ENCODE results near the gene JUND. TPM values are rescaled to one million over a fixed set of nuclear protein-coding genes. Genes with fewer than 3 reads are reported as not detected.

Gene JUND
- total RNA-seq, 1 experiment from 2014 or later = 128 TPM

DNA sequence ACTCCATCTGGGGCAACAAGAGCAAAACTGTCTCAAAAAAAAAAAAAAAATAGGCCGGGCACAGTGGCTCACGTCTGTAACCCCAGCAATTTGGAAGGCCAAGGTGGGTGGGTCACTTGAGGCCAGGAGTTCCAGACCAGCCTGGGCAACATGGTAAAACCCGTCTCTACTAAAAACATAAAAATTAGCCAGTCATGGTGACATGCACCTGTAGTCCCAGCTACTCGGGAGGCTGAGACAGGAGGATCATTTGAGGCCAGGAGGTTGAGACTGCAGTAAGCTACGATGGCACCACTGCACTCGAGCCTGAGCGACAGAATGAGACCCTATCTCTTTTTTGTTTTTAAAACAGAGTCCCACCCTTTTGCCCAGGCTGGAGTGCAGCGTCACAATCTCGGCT, 11.1 kb downstream of the JUND start:
- no peak for TF ChIP-seq EZH2 (IDR thresholded peaks at IDR 0.05; ENCODE audit: borderline replicate concordance, low read depth, low read length, poor library complexity, severe bottlenecking)
- TF ChIP-seq, protein P1, sequence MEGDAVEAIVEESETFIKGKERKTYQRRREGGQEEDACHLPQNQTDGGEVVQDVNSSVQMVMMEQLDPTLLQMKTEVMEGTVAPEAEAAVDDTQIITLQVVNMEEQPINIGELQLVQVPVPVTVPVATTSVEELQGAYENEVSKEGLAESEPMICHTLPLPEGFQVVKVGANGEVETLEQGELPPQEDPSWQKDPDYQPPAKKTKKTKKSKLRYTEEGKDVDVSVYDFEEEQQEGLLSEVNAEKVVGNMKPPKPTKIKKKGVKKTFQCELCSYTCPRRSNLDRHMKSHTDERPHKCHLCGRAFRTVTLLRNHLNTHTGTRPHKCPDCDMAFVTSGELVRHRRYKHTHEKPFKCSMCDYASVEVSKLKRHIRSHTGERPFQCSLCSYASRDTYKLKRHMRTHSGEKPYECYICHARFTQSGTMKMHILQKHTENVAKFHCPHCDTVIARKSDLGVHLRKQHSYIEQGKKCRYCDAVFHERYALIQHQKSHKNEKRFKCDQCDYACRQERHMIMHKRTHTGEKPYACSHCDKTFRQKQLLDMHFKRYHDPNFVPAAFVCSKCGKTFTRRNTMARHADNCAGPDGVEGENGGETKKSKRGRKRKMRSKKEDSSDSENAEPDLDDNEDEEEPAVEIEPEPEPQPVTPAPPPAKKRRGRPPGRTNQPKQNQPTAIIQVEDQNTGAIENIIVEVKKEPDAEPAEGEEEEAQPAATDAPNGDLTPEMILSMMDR (conservative IDR thresholded peaks at IDR 0.05; ENCODE audit: low read depth, low read length) = no peak
- Histone ChIP-seq H3K4me3 (ENCODE audit: low read depth, low read length, poor library complexity, severe bottlenecking) (no peak overlapping the region), H3K4me1 (ENCODE audit: insufficient read depth, low read length, poor library complexity, severe bottlenecking) (no peaks in the 10 kb centered on the region), H3K36me3 (ENCODE audit: insufficient read depth, low read length, poor library complexity, severe bottlenecking) (peaks cover 34% of the 10 kb centered on the region), H3K27me3 (replicated peaks; ENCODE audit: insufficient read depth, low read depth, low read length, poor library complexity) (no peaks in the 10 kb centered on the region), H3K9me3 (ENCODE audit: low read depth, low read length, poor library complexity, severe bottlenecking) (no peaks in the 10 kb centered on the region), H3K27ac (ENCODE audit: low read depth, low read length, poor library complexity, severe bottlenecking) (no peak overlapping the region)
- DNase-seq (ENCODE audit: low spot score) = no peak
- POLR2A ChIA-PET (ENCODE audit: low non-redundant PET) = no interaction called here
- CTCF ChIA-PET = interaction anchor here (0.6 to 1.3 kb wide), 3 partner anchors 9 to 161 kb away, joined by 3 to 9 read pairs (median 7); no protein-coding TSS in a partner anchor
- no TSS peak for BruUV-seq (replicated peaks)
- intact Hi-C loops (cut with micrococcal nuclease; ENCODE audit: unreplicated experiment) = no loop called here

- no peak overlapping the region for H3K27ac ChIP-seq (ENCODE audit: low read depth, low read length, poor library complexity, severe bottlenecking)
- H3K4me3 ChIP-seq (ENCODE audit: low read depth, low read length, poor library complexity, severe bottlenecking) = no peak overlapping the region
- TF ChIP-seq, protein P1 (conservative IDR thresholded peaks at IDR 0.05; ENCODE audit: low read depth, low read length) = no peak
- POLR2A ChIA-PET (ENCODE audit: low non-redundant PET) = no interaction called here
- DNase-seq (ENCODE audit: low spot score) = no peak
- BruUV-seq (replicated peaks) = no TSS peak
- no peaks in the 10 kb centered on the region for H3K27me3 ChIP-seq (replicated peaks; ENCODE audit: insufficient read depth, low read depth, low read length, poor library complexity)
- CTCF ChIA-PET = interaction anchor here (0.8 kb wide), 1 partner anchor 10 kb away, joined by 3 read pairs; no protein-coding TSS in a partner anchor
- peaks cover 35% of the 10 kb centered on the region for H3K36me3 ChIP-seq (ENCODE audit: insufficient read depth, low read length, poor library complexity, severe bottlenecking)
- no peaks in the 10 kb centered on the region for H3K9me3 ChIP-seq (ENCODE audit: low read depth, low read length, poor library complexity, severe bottlenecking)
- intact Hi-C loops (cut with micrococcal nuclease; ENCODE audit: unreplicated experiment) = no loop called here
- no peaks in the 10 kb centered on the region for H3K4me1 ChIP-seq (ENCODE audit: insufficient read depth, low read length, poor library complexity, severe bottlenecking)
These were observed 12.2 kb downstream of the JUND start for GRCh38 chr19:18269070-18269723.

- TF ChIP-seq, protein P1 (conservative IDR thresholded peaks at IDR 0.05; ENCODE audit: low read depth, low read length) = no peak
- no peak for TF ChIP-seq EZH2 (IDR thresholded peaks at IDR 0.05; ENCODE audit: borderline replicate concordance, low read depth, low read length, poor library complexity, severe bottlenecking)
- BruUV-seq (replicated peaks) = no TSS peak
- no peak overlapping the region for H3K4me3 ChIP-seq (ENCODE audit: low read depth, low read length, poor library complexity, severe bottlenecking)
- peaks cover 34% of the 10 kb centered on the region for H3K36me3 ChIP-seq (ENCODE audit: insufficient read depth, low read length, poor library complexity, severe bottlenecking)
- no peaks in the 10 kb centered on the region for H3K9me3 ChIP-seq (ENCODE audit: low read depth, low read length, poor library complexity, severe bottlenecking)
- intact Hi-C loops (cut with micrococcal nuclease; ENCODE audit: unreplicated experiment) = no loop called here
- H3K27ac ChIP-seq (ENCODE audit: low read depth, low read length, poor library complexity, severe bottlenecking) = no peak overlapping the region
- H3K27me3 ChIP-seq (replicated peaks; ENCODE audit: insufficient read depth, low read depth, low read length, poor library complexity) = no peaks in the 10 kb centered on the region
- DNase-seq (ENCODE audit: low spot score) = no peak
- no peaks in the 10 kb centered on the region for H3K4me1 ChIP-seq (ENCODE audit: insufficient read depth, low read length, poor library complexity, severe bottlenecking)
- CTCF ChIA-PET = interaction anchor here (0.6 kb wide), 1 partner anchor 148 kb away, joined by 3 read pairs; no protein-coding TSS in a partner anchor
- POLR2A ChIA-PET (ENCODE audit: low non-redundant PET) = no interaction called here
These were observed 14.4 kb downstream of the JUND start for GRCh38 chr19:18266771-18267686.

Measured in A673 (cell line).